K562 (cell line): Measurements from ENCODE around the gene KRI1. TPM values are rescaled to one million over a fixed set of nuclear protein-coding genes. Genes with fewer than 3 reads are reported as not detected.

Experiments
- ATAC-seq: fragments of 200-7000 bp; cut with Tn5 transposase; 3 replicates; pipeline ENCODE4 v1.9.1; 2020; ENCODE audit warnings: moderate library complexity
- BruUV-seq: library from RNA; stranded (reverse); fragments of 400-500 nt; replicated peaks from 2 replicates; lab custom pipeline; 2021; lab: Mats Ljungman, UMichigan
- CTCF ChIA-PET: fragments of 300-600 bp; formaldehyde crosslinking; extraction: SDS; loops from one replicate; lab custom pipeline; 2021; ENCODE audit warnings: low intra/inter-chr PET ratio; lab: Yijun Ruan, JAX
- POLR2A ChIA-PET: fragments of 300-600, 350-650 bp; sonication (Branson Sonifier 250); formaldehyde crosslinking; extraction: SDS; loops from one replicate; lab custom pipeline; 2021; ENCODE audit warnings: antibody characterized with exemption, inconsistent platforms; lab: Yijun Ruan, JAX
- DNase-seq, 4 experiments: peaks; one replicate each; pipeline versions ENCODE4 v3.0.0 to v3.0.0-alpha.2; 2011 to 2018; ENCODE audit warnings: low spot score in 3 of 4, mixed read lengths in 3 of 4; ENCODE audit errors: extremely low read depth in 1 of 4
- FAIRE-seq: peaks from 2 replicates; lab custom pipeline; 2011; peaks lifted over from hg19 to GRCh38; lab: Jason Lieb, UNC
- H2AFZ ChIP-seq: 2 replicates; pipeline ENCODE4 v1.6.0; 2011; ENCODE audit warnings: low read depth, low read length, control low read depth, inconsistent platforms
- H3K27ac ChIP-seq: fragments of 200-600 bp; 3 replicates; pipeline ENCODE4 v1.8.0; 2011; ENCODE audit warnings: low read depth, mild to moderate bottlenecking, control low read depth, inconsistent platforms, low read length, moderate library complexity, mixed read lengths; ENCODE audit errors: extremely low read depth
- H3K27me3 ChIP-seq, 2 experiments: fragments of 300-600 bp in 1 of 2; 2 replicates in 1 of 2; 3 replicates in 1 of 2; pipeline versions ENCODE4 v1.6.0 to v1.8.0; 2011; ENCODE audit warnings: inconsistent platforms in 2 of 2, low read length in 2 of 2, mild to moderate bottlenecking in 1 of 2, mixed read lengths in 1 of 2, moderate library complexity in 1 of 2; ENCODE audit not compliant: control insufficient read depth in 2 of 2, insufficient read depth in 2 of 2
- H3K36me3 ChIP-seq: fragments of 300-600 bp; 3 replicates; pipeline ENCODE4 v1.8.0; 2011; ENCODE audit warnings: mild to moderate bottlenecking, low read length, inconsistent platforms; ENCODE audit not compliant: control insufficient read depth, insufficient read depth
- H3K4me1 ChIP-seq, 2 experiments: fragments of 200-600 bp in 1 of 2; replicated peaks in 1 of 2; 2 replicates in 1 of 2; 3 replicates in 1 of 2; pipeline versions ENCODE4 v1.5.1 to v1.8.0; 2011; ENCODE audit warnings: inconsistent platforms in 2 of 2, low read length in 2 of 2, mild to moderate bottlenecking in 1 of 2, mixed read lengths in 1 of 2, moderate library complexity in 1 of 2; ENCODE audit not compliant: control insufficient read depth in 2 of 2, insufficient read depth in 2 of 2
- H3K4me2 ChIP-seq: 2 replicates; pipeline ENCODE4 v1.6.1; 2011; ENCODE audit warnings: low read length, control low read depth, inconsistent platforms, mixed read lengths; ENCODE audit not compliant: insufficient read depth
- H3K4me3 ChIP-seq: fragments of 200-600 bp; sonication (generic), shearing (Covaris generic); 2 replicates; pipeline ENCODE4 v1.5.1; 2016; ENCODE audit warnings: control low read depth, inconsistent platforms
- H3K79me2 ChIP-seq: fragments of 200-600 bp; 3 replicates; pipeline ENCODE4 v1.8.0; 2011; ENCODE audit warnings: low read length, inconsistent platforms; ENCODE audit not compliant: control insufficient read depth, insufficient read depth
- H3K9ac ChIP-seq, 2 experiments: 2 replicates each; pipeline versions ENCODE4 v1.6.0 to v1.6.1; 2011; ENCODE audit warnings: low read depth in 2 of 2, low read length in 2 of 2, control low read depth in 1 of 2, inconsistent platforms in 1 of 2, mild to moderate bottlenecking in 1 of 2, mixed read lengths in 1 of 2; ENCODE audit not compliant: insufficient read depth in 1 of 2
- H3K9me1 ChIP-seq: one replicate; pipeline ENCODE4 v1.6.0; 2011; ENCODE audit warnings: inconsistent platforms, mild to moderate bottlenecking, low read length, moderate library complexity; ENCODE audit not compliant: control insufficient read depth, insufficient read depth
- H3K9me3 ChIP-seq: replicated peaks from 2 replicates; pipeline ENCODE4 v1.5.1; 2011; ENCODE audit warnings: low read depth, low read length, inconsistent platforms; ENCODE audit not compliant: control insufficient read depth, insufficient read depth
- H4K20me1 ChIP-seq: replicated peaks from 2 replicates; pipeline ENCODE4 v1.6.1; 2011; ENCODE audit warnings: low read length, inconsistent platforms, mixed read lengths; ENCODE audit not compliant: control insufficient read depth, insufficient read depth
- EGR1 ChIP-seq: fragments of 450-650 bp; conservative IDR thresholded peaks from 2 replicates; pipeline ENCODE4 v1.6.1; 2017; ENCODE audit warnings: mild to moderate bottlenecking
- GABPA ChIP-seq: fragments of 200-800 bp; sonication (Bioruptor generic); conservative IDR thresholded peaks from 2 replicates; pipeline ENCODE4 v1.6.1; 2016; ENCODE audit warnings: low read depth, missing genetic modification characterization, missing compliant biosample characterization
- HOXB6 ChIP-seq: fragments of 250-450 bp; sonication (Bioruptor Pico); IDR thresholded peaks from 2 replicates; pipeline ENCODE4 v1.5.1; 2022; ENCODE audit warnings: mild to moderate bottlenecking, borderline replicate concordance
- MITF ChIP-seq: IDR thresholded peaks from 2 replicates; pipeline ENCODE4 v1.6.1; 2014; ENCODE audit warnings: antibody characterized with exemption
- NONO ChIP-seq, 2 experiments: fragments of 200-400 bp in 1 of 2; fragments of 450-650 bp in 1 of 2; formaldehyde crosslinking in 1 of 2; IDR thresholded peaks; 2 replicates each; pipeline ENCODE4 v1.6.1; 2017; ENCODE audit warnings: low read depth in 2 of 2, mild to moderate bottlenecking in 2 of 2, moderate library complexity in 2 of 2, low read length in 1 of 2
- NRF1 ChIP-seq, 2 experiments: fragments of 450-650 bp; IDR thresholded peaks in 1 of 2; conservative IDR thresholded peaks in 1 of 2; 2 replicates each; pipeline ENCODE4 v1.6.1; 2014; ENCODE audit warnings: mild to moderate bottlenecking in 2 of 2
- POLR2H ChIP-seq: IDR thresholded peaks from 2 replicates; pipeline ENCODE4 v1.6.1; 2016; ENCODE audit warnings: missing genetic modification characterization, low read depth, mild to moderate bottlenecking, control low read depth, missing compliant biosample characterization, moderate library complexity
- PRDM10 ChIP-seq: fragments of 450-650 bp; IDR thresholded peaks from 2 replicates; pipeline ENCODE4 v1.6.1; 2018; ENCODE audit not compliant: partially characterized antibody
- SPI1 ChIP-seq: IDR thresholded peaks from 2 replicates; pipeline ENCODE4 v1.6.1; 2011; ENCODE audit warnings: low read depth, low read length, control low read depth, borderline replicate concordance
- SREBF1 ChIP-seq: fragments of 150-350 bp; IDR thresholded peaks from 2 replicates; pipeline ENCODE4 v1.6.1; 2014; ENCODE audit warnings: antibody characterized with exemption, low read depth, low read length, borderline replicate concordance
- TEAD1 ChIP-seq, 2 experiments: fragments of 450-650 bp in 1 of 2; sonication (generic) in 1 of 2; formaldehyde crosslinking; IDR thresholded peaks; 2 replicates each; pipeline versions ENCODE4 v1.4.0 to v1.8.0; 2020 to 2022; ENCODE audit warnings: mild to moderate bottlenecking in 2 of 2, missing genetic modification reagents in 1 of 2
- TOE1 ChIP-seq, 2 experiments: fragments of 450-650 bp in 1 of 2; sonication (generic) in 1 of 2; formaldehyde crosslinking in 1 of 2; IDR thresholded peaks; 2 replicates each; pipeline versions ENCODE4 v1.7.1 to v1.8.0; 2016 to 2022; ENCODE audit warnings: borderline replicate concordance in 2 of 2, mild to moderate bottlenecking in 2 of 2, antibody characterized with exemption in 1 of 2, inconsistent platforms in 1 of 2, low read depth in 1 of 2, missing genetic modification reagents in 1 of 2, moderate library complexity in 1 of 2
- XRCC3 ChIP-seq: fragments of 450-650 bp; IDR thresholded peaks from 2 replicates; pipeline ENCODE4 v1.6.1; 2017; ENCODE audit warnings: mild to moderate bottlenecking, moderate library complexity
- ZNF583 ChIP-seq: fragments of 250-450 bp; sonication (Bioruptor Pico); IDR thresholded peaks from 2 replicates; pipeline ENCODE4 v1.4.0; 2020
- WGBS: fragments of 100-300 bp; shearing (Covaris generic); methylation state at CpG from one replicate; pipeline ENCODE4 v1.1.6; 2016; ENCODE audit warnings: low coverage, mixed read lengths; ENCODE audit not compliant: insufficient coverage; ENCODE audit errors: missing lambda C conversion rate; 5-methylcytosine and 5-hydroxymethylcytosine counted together
- in situ Hi-C: fragments of 300-500 bp; cut with MboI; formaldehyde crosslinking; loops from 4 replicates; pipeline ENCODE4 v1.15.0; 2018; ENCODE audit warnings: inconsistent platforms, mixed read lengths
- intact Hi-C: fragments of 100-400 bp; cut with micrococcal nuclease; formaldehyde crosslinking; loops from 2 replicates; pipeline ENCODE4 v1.14.2; 2022
- polyA plus RNA-seq, 8 experiments: library from polyadenylated mRNA; depleted of rRNA in 4 of 8; stranded (reverse) in 5 of 8; unstranded in 3 of 8; fragments of >200 nt; fragmentation: Nextera tagmentation in 2 of 8; fragmentation: Illumina TruSeq in 1 of 8; extraction: Ambion mirVana in 2 of 8; extraction: Trizol in 1 of 8; gene quantifications; 2 replicates each; pipeline versions ENCODE4 v1.2.1 to v1.2.3, GENCODE V29; 2011 to 2014; ENCODE audit warnings: inconsistent platforms in 1 of 8, missing spikeins in 1 of 8
- total RNA-seq, 7 experiments: library from RNA; depleted of rRNA in 6 of 7; stranded (reverse); fragments of >200 nt in 6 of 7; fragmentation: Illumina TruSeq in 2 of 7; extraction: Trizol in 2 of 7; gene quantifications; 2 replicates each; pipeline versions ENCODE4 v1.2.1 to v1.2.3, GENCODE V29; 2011 to 2021; ENCODE audit warnings: low replicate concordance in 1 of 7
- TF ChIP-seq, protein P1 (sequence below): fragments of 450-650 bp; IDR thresholded peaks from 2 replicates; pipeline ENCODE4 v1.6.1; 2016; ENCODE audit warnings: low read depth, mild to moderate bottlenecking, moderate library complexity

KRI1 gene
- total and polyA plus RNA-seq, 9 of the 15 experiments (the other 6 are each of a cell fraction or from before 2014, with no cell fraction given), result 1.1 to 50.7 (median 24.7) TPM

GRCh38 chr19:10604460-10604980 lies 38.7 kb upstream of the KRI1 start:
- Histone ChIP-seq H4K20me1 (no peaks in the 10 kb centered on the region), H3K4me1 (peaks cover 24 to 27% of the 10 kb centered on the region in 2 experiments), H3K4me2 (peak overlapping the region; percentile 96), H3K27ac (peak overlapping the region; percentile 91), H3K9me3 (no peaks in the 10 kb centered on the region), H3K9me1 (no peaks in the 10 kb centered on the region), H3K36me3 (no peaks in the 10 kb centered on the region), H2AFZ (peak overlapping the region; percentile 34; the same call in 1 of the 2 replicates), H3K79me2 (peaks cover 27% of the 10 kb centered on the region), H3K4me3 (no peak overlapping the region), H3K9ac (peak overlapping the region; percentile 84 to 90; a peak in 3 of 4 replicates), H3K27me3 (peaks cover 0 to 4% of the 10 kb centered on the region in 2 experiments; a peak in 1 of 5 replicates)
- ChIA-PET CTCF (no interaction called here), POLR2A (interaction anchor here (0.6 to 2.3 kb wide), 4 partner anchors 13 to 167 kb away, joined by 3 to 18 read pairs (median 3); no protein-coding TSS in a partner anchor)
- peak; percentile 66 for FAIRE-seq
- intact Hi-C loops, result no loop called here
- no TSS peak for BruUV-seq
- peak; percentile 8 for ATAC-seq
- DNase-seq, result peak in 2 of 4 experiments; percentile 22 to 34
- in situ Hi-C loops, result no loop called here
- WGBS, result 19% methylated on average over 9 of the region's 9 CpGs
- no peak for TF ChIP-seq PRDM10
- peak; percentile 9 to 41; a peak in 2 of 4 replicates for TF ChIP-seq NRF1 (conservative IDR thresholded peaks at IDR 0.05 in 1 of 2, IDR thresholded peaks at IDR 0.05 in 1 of 2)
- TF ChIP-seq NONO (IDR thresholded peaks at IDR 0.05; ENCODE audit: low read depth in 2 of 2, low read length in 1 of 2), result no peak
- no peak for TF ChIP-seq XRCC3
- TF ChIP-seq TOE1 (IDR thresholded peaks at IDR 0.05; ENCODE audit: borderline replicate concordance), result no peak
- no peak for TF ChIP-seq TOE1 (CRISPR knock-in tag; IDR thresholded peaks at IDR 0.05; ENCODE audit: borderline replicate concordance, low read depth)
- TF ChIP-seq EGR1, result no peak
- TF ChIP-seq, protein P1, sequence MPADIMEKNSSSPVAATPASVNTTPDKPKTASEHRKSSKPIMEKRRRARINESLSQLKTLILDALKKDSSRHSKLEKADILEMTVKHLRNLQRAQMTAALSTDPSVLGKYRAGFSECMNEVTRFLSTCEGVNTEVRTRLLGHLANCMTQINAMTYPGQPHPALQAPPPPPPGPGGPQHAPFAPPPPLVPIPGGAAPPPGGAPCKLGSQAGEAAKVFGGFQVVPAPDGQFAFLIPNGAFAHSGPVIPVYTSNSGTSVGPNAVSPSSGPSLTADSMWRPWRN, result no peak
- peak in 1 of 2 experiments; percentile 30; a peak in 1 of 4 replicates for TF ChIP-seq TEAD1 (CRISPR knock-in tag; IDR thresholded peaks at IDR 0.05)
- no peak for TF ChIP-seq HOXB6 (CRISPR knock-in tag)
- TF ChIP-seq MITF, result no peak
- peak; percentile 62 for TF ChIP-seq GABPA (tag)
- no peak for TF ChIP-seq SREBF1
- peak; percentile 77 for TF ChIP-seq SPI1
- TF ChIP-seq POLR2H (tag), result no peak
- no peak for TF ChIP-seq ZNF583 (CRISPR knock-in tag)
